ENCODE measurements around the gene KCNQ1OT1.

The KCNQ1OT1 gene

GRCh38 chr11:2693271-2694261, 6.2 kb downstream of the KCNQ1OT1 start:
- no peak overlapping the region for H3K27ac ChIP-seq
- POLR2A ChIA-PET (ENCODE audit: low non-redundant PET): no interaction called here
- CTCF ChIA-PET: interaction anchor here (1.2 to 1.4 kb wide), 2 partner anchors 194 kb away, joined by 5 to 6 read pairs; no protein-coding TSS in a partner anchor
- DNase-seq (ENCODE audit: low spot score): no peak
- no peak for TF ChIP-seq CTCF (conservative IDR thresholded peaks at IDR 0.05; ENCODE audit: low read depth)

GRCh38 chr11:2691991-2692875, 7.6 kb downstream of the KCNQ1OT1 start:
- peak; percentile 35 for DNase-seq (ENCODE audit: low spot score)
- peak overlapping the region; percentile 8; the same call in 1 of the 2 replicates for H3K27ac ChIP-seq
- ChIA-PET CTCF (interaction anchor here (0.6 to 1.4 kb wide), 6 partner anchors 10 to 196 kb away, joined by 3 to 6 read pairs (median 3); no protein-coding TSS in a partner anchor), POLR2A (ENCODE audit: low non-redundant PET) (no interaction called here)
- no peak; the same call in 1 of the 2 replicates for TF ChIP-seq CTCF (conservative IDR thresholded peaks at IDR 0.05; ENCODE audit: low read depth)

GRCh38 chr11:2691355-2691761, 8.4 kb downstream of the KCNQ1OT1 start:
- no peak overlapping the region for H3K27ac ChIP-seq
- ChIA-PET CTCF (interaction anchor here (1.0 kb wide), 1 partner anchor 45 kb away, joined by 3 read pairs; no protein-coding TSS in a partner anchor), POLR2A (ENCODE audit: low non-redundant PET) (no interaction called here)
- DNase-seq (ENCODE audit: low spot score): no peak
- no peak for TF ChIP-seq CTCF (conservative IDR thresholded peaks at IDR 0.05; ENCODE audit: low read depth)

- TF ChIP-seq CTCF (conservative IDR thresholded peaks at IDR 0.05; ENCODE audit: low read depth): no peak
- ChIA-PET CTCF (interaction anchor here (0.7 kb wide), 1 partner anchor 191 kb away, joined by 3 read pairs; no protein-coding TSS in a partner anchor), POLR2A (ENCODE audit: low non-redundant PET) (no interaction called here)
- no peak for DNase-seq (ENCODE audit: low spot score)
- no peak overlapping the region for H3K27ac ChIP-seq
These were observed 9.0 kb downstream of the KCNQ1OT1 start for GRCh38 chr11:2690596-2691354.

- DNase-seq (ENCODE audit: low spot score): no peak
- no peak overlapping the region for H3K27ac ChIP-seq
- ChIA-PET CTCF (no interaction called here), POLR2A (ENCODE audit: low non-redundant PET) (no interaction called here)
- TF ChIP-seq CTCF (conservative IDR thresholded peaks at IDR 0.05; ENCODE audit: low read depth): no peak
These were observed 9.9 kb downstream of the KCNQ1OT1 start for GRCh38 chr11:2689651-2690575.
